ENCODE results near the gene ZNF451.
A peak's percentile ranks its signal among the peaks of the same experiment; 100 is the strongest.
"Not testable (repeated sequence)": the region's sequence is repeated elsewhere in the genome, so short reads cannot be mapped to it uniquely, and the experiment has no call there.

ZNF451 gene

DNA sequence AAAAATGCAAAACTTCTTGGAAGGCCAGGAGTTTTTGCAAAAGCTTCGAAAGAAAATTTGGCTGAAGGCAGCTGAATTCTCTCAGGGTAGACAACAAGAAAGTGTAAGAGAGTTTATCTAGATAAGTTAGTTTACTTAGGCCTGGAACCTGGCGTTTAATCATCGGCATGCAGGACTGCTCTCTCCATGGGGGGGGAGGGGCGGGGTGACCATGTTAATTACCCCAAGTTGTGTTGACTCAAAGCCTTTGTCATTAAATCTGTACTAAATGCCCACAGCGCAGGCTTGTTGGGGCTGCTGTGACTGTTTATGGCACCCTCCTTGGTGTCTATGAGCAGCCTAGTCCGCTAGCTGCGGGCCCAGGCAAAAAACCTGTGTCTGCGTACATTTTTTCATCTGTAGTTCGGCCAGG lies 20.1 kb upstream of the ZNF451 start:
- no peak overlapping the region for H3K9ac ChIP-seq (ENCODE audit: low read depth, low read length)
- no peaks in the 10 kb centered on the region for H3K9me3 ChIP-seq (replicated peaks; ENCODE audit: low read length)
- H3K4me3 ChIP-seq (ENCODE audit: low read length): no peak overlapping the region
- no peaks in the 10 kb centered on the region for H3K4me1 ChIP-seq (ENCODE audit: control insufficient read depth, insufficient read depth, low read length)
- H3K36me3 ChIP-seq (ENCODE audit: insufficient read depth, low read length): peaks cover 9% of the 10 kb centered on the region
- H3K4me2 ChIP-seq (ENCODE audit: low read length): no peak overlapping the region
- H3K27me3 ChIP-seq (ENCODE audit: control insufficient read depth, insufficient read depth, low read length): no peaks in the 10 kb centered on the region

DNA sequence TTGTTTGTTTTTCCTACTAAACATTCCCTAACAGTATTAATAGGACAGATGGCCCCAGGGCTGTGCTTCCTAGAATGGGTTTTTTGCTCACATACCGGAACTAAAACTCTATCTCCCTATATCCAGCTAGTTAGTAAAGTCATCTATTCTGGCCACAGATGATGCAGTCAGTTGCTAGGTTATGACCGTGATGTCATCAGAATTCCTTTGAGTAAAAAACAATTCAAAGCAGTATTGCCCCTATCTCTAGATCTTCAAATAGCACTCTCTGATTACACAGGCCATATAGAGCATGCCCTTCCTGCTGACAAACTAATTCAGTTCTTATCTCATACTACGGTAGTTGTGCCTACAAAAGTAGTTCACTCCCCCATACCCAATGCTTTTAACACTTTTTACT lies 17.9 kb upstream of the ZNF451 start:
- H3K36me3 ChIP-seq (ENCODE audit: insufficient read depth, low read length): peaks cover 3% of the 10 kb centered on the region
- H3K4me3 ChIP-seq (ENCODE audit: low read length): no peak overlapping the region
- H3K9ac ChIP-seq (ENCODE audit: low read depth, low read length): no peak overlapping the region
- no peak overlapping the region for H3K4me2 ChIP-seq (ENCODE audit: low read length)
- no peaks in the 10 kb centered on the region for H3K4me1 ChIP-seq (ENCODE audit: control insufficient read depth, insufficient read depth, low read length)
- H3K9me3 ChIP-seq (replicated peaks; ENCODE audit: low read length): no peaks in the 10 kb centered on the region
- no peaks in the 10 kb centered on the region for H3K27me3 ChIP-seq (ENCODE audit: control insufficient read depth, insufficient read depth, low read length)

DNA sequence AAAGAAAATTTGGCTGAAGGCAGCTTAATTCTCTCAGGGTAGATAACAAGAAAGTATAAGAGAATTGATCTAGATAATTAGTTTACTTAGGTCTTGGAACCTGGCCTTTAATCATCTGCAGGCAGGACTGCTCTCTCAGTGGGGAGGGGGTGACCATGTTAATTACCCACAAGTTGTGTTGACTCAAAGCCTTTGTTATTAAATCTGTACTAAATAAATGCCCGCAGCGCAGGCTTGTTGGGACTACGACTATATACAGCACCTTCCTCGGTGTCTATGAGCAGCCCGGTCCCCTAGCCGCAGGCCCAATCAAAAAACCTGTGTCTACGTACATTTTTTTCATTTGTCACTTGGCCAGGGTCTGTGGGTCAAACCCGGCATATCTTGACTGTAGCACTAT lies 15.6 kb upstream of the ZNF451 start:
- Histone ChIP-seq H3K9ac (ENCODE audit: low read depth, low read length) (no peak overlapping the region), H3K4me3 (ENCODE audit: low read length) (no peak overlapping the region), H3K4me1 (ENCODE audit: control insufficient read depth, insufficient read depth, low read length) (no peaks in the 10 kb centered on the region), H3K9me3 (replicated peaks; ENCODE audit: low read length) (no peaks in the 10 kb centered on the region), H3K4me2 (ENCODE audit: low read length) (no peak overlapping the region), H3K27me3 (ENCODE audit: control insufficient read depth, insufficient read depth, low read length) (no peaks in the 10 kb centered on the region), H3K36me3 (ENCODE audit: insufficient read depth, low read length) (peaks cover 3% of the 10 kb centered on the region)

DNA sequence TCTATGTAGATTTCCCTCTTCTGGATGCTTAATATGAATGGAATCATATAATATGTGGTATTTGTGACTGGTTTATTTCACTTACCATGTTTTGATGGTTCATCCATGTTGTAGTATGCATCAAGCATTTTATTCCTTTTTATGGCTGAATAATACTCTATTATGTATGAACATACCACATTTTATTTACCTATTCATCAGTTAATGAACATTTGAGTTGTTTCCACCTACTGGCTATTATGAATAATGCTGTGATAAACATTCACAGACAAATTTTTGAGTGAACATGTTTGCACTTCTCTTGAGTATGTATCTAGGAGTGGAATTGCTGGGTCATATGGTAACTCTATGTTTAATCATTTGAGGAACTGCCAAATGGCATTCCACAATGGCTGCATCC lies 14.9 kb upstream of the ZNF451 start:
- peaks cover 3% of the 10 kb centered on the region for H3K36me3 ChIP-seq (ENCODE audit: insufficient read depth, low read length)
- no peaks in the 10 kb centered on the region for H3K4me1 ChIP-seq (ENCODE audit: control insufficient read depth, insufficient read depth, low read length)
- H3K9ac ChIP-seq (ENCODE audit: low read depth, low read length): no peak overlapping the region
- no peaks in the 10 kb centered on the region for H3K9me3 ChIP-seq (replicated peaks; ENCODE audit: low read length)
- H3K27me3 ChIP-seq (ENCODE audit: control insufficient read depth, insufficient read depth, low read length): no peaks in the 10 kb centered on the region
- no peak overlapping the region for H3K4me3 ChIP-seq (ENCODE audit: low read length)
- no peak overlapping the region for H3K4me2 ChIP-seq (ENCODE audit: low read length)

DNA sequence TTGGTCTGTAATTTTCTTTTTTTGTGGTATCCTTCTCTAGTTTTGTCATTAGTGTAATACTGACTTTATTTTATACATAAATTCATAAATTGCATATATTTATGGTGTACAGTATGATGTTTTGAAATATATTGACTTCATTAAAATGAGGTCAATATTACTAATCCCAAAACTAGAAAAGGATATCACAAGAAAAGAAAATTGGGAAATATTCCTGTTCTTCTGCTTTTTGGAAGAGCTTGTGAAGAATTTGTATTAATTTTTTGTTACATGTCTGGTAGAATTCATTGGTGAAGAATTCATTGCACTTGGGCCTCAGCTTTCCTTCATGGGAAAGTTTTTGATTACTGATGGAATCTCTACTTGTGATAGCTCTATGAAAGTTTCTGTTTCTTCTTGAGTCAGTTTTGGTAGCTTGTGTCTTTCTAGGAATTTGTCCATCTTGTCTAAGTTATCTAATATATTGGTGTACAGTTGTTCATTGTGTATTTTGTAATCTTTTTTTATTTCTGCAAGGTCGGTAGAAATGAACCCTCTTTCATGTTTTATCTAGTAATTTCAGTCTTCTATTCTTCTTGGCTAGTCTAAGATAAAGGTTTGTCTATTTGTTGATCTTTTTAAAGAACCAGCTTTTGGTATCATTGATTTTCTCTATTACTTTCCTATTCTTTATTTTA lies 11.3 kb upstream of the ZNF451 start:
- Histone ChIP-seq H3K4me1 (ENCODE audit: control insufficient read depth, insufficient read depth, low read length) (no peaks in the 10 kb centered on the region), H3K36me3 (ENCODE audit: insufficient read depth, low read length) (peaks cover 3% of the 10 kb centered on the region), H3K9me3 (replicated peaks; ENCODE audit: low read length) (no peaks in the 10 kb centered on the region), H3K9ac (ENCODE audit: low read depth, low read length) (no peak overlapping the region), H3K4me3 (ENCODE audit: low read length) (no peak overlapping the region), H3K4me2 (ENCODE audit: low read length) (no peak overlapping the region), H3K27me3 (ENCODE audit: control insufficient read depth, insufficient read depth, low read length) (no peaks in the 10 kb centered on the region)

DNA sequence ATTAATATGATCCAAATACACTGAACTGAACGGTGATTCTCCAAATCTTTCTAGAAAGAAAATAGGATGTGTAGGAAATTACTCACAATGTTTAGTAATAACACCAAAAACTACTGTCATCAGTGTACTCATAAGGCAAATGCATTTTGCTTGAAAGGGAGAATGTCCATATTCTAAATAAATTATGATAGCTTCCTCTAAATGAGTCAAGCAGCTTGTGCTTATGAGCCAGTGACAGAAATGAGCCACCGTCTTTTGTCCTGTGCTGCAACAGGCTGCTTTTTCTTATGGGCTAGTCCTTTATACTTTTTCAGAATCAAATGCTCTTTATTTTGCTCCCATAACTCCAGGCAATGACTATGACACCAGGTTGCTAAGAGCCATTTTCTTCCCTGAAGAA lies 4.5 kb upstream of the ZNF451 start:
- no peak overlapping the region for H3K9ac ChIP-seq (ENCODE audit: low read depth, low read length)
- H3K4me3 ChIP-seq (ENCODE audit: low read length): no peak overlapping the region
- no peaks in the 10 kb centered on the region for H3K36me3 ChIP-seq (ENCODE audit: insufficient read depth, low read length)
- H3K4me2 ChIP-seq (ENCODE audit: low read length): no peak overlapping the region
- H3K4me1 ChIP-seq (ENCODE audit: control insufficient read depth, insufficient read depth, low read length): peaks cover 5% of the 10 kb centered on the region
- H3K9me3 ChIP-seq (replicated peaks; ENCODE audit: low read length): no peaks in the 10 kb centered on the region
- no peaks in the 10 kb centered on the region for H3K27me3 ChIP-seq (ENCODE audit: control insufficient read depth, insufficient read depth, low read length)

DNA sequence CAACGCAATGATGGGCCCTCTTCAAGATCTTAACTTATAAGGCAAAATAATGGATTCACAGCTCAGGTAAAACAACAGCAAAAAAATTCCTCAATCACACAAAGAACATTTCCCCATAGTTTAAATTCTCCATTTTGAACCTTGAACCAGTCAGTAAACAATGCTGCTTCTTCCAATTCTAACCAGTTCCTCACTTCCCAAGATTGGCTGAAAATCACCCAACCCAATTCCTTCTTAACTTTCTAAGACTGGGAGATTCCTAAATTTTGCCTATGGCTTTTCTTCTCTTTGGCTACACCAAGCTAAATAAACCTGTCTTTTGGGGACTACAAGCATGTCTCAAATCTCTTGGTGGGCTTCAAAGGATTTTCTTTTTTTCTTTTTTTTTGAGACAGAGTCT lies 3.1 kb upstream of the ZNF451 start:
- Histone ChIP-seq H3K4me1 (ENCODE audit: control insufficient read depth, insufficient read depth, low read length) (peaks cover 11% of the 10 kb centered on the region), H3K4me2 (ENCODE audit: low read length) (no peak overlapping the region), H3K9ac (ENCODE audit: low read depth, low read length) (no peak overlapping the region), H3K9me3 (replicated peaks; ENCODE audit: low read length) (no peaks in the 10 kb centered on the region), H3K36me3 (ENCODE audit: insufficient read depth, low read length) (peaks cover 6% of the 10 kb centered on the region), H3K27me3 (ENCODE audit: control insufficient read depth, insufficient read depth, low read length) (no peaks in the 10 kb centered on the region), H3K4me3 (ENCODE audit: low read length) (no peak overlapping the region)

DNA sequence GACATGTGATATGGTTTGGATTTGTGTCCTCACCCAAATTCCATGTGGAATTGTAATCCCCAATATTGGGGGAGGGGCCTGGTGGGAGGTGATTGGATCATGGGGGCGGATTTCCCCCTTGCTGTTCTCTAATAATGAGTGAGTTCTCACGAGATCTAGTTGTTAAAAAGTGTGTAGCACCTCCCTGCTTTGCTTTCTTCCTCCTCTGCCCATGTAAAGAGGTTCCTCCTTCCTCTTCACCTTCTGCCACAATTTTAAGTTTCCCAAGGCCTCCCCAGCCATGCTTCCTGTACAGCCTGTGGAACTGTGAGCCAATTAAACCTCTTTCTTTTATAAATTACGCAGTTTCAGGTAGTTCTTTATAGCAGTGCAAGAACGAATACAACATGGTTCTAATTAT lies 2.1 kb upstream of the ZNF451 start:
- Histone ChIP-seq H3K27me3 (ENCODE audit: control insufficient read depth, insufficient read depth, low read length) (no peaks in the 10 kb centered on the region), H3K9me3 (replicated peaks; ENCODE audit: low read length) (no peaks in the 10 kb centered on the region), H3K9ac (ENCODE audit: low read depth, low read length) (no peak overlapping the region), H3K4me2 (ENCODE audit: low read length) (no peak overlapping the region), H3K4me1 (ENCODE audit: control insufficient read depth, insufficient read depth, low read length) (peaks cover 16% of the 10 kb centered on the region), H3K36me3 (ENCODE audit: insufficient read depth, low read length) (peaks cover 11% of the 10 kb centered on the region), H3K4me3 (ENCODE audit: low read length) (no peak overlapping the region)

DNA sequence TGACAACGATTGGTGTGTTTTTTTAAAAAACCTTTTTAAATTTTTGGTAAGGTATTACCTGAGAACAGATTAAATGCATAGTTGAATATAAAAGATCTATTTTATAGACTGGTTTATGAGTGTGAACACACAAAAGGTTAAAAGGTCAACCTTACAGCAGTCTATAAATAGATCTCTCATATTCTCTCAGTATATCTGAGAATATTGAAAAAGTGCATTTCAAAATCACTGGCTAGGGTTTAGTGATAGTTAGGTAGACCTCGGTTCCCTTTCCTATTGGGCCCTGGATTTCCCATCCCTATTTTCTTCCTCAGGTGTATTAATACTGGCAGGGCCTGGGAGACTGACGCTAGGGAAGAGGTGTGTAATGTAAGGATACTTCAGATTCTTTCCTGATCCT lies 723 bp upstream of the ZNF451 start:
- no peaks in the 10 kb centered on the region for H3K9me3 ChIP-seq (replicated peaks; ENCODE audit: low read length)
- H3K4me3 ChIP-seq (ENCODE audit: low read length): peak overlapping the region; percentile 75
- no peaks in the 10 kb centered on the region for H3K27me3 ChIP-seq (ENCODE audit: control insufficient read depth, insufficient read depth, low read length)
- H3K36me3 ChIP-seq (ENCODE audit: insufficient read depth, low read length): peaks cover 11% of the 10 kb centered on the region
- H3K4me1 ChIP-seq (ENCODE audit: control insufficient read depth, insufficient read depth, low read length): peaks cover 25% of the 10 kb centered on the region
- H3K4me2 ChIP-seq (ENCODE audit: low read length): peak overlapping the region; percentile 88
- peak overlapping the region; percentile 81 for H3K9ac ChIP-seq (ENCODE audit: low read depth, low read length)

DNA sequence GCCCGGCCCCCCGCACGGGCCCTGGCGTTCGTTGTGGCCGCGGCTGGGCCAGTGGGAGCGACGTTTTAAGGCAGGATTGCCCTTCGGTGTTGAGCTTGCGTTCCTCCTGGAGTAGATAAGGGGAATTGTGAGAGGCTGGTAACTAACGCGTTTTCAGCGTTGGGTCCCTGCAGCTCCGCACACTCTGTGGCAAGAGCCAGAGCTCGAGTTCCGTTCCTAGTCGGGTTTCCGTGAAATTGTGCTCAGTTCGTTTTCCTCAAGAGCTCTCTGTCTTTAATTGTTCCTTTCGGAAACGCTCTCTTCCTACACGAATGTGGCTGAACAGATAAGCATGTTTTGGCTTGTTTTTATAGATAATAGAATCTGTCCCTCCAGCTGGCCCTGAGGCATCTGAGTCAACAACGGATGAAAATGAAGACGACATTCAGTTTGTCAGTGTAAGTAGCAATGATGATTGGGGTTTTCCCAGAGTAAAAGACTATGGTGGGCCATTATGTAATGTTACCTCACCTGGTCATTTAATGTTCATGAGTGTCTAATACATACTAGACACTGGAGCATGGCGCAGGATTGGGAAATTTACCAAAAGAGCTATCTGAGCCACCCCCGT lies 575 bp downstream of the ZNF451 start:
- peak overlapping the region; percentile 81 for H3K9ac ChIP-seq (ENCODE audit: low read depth, low read length)
- H3K9me3 ChIP-seq (replicated peaks; ENCODE audit: low read length); H3K4me3 ChIP-seq (ENCODE audit: low read length): not testable (repeated sequence)

DNA sequence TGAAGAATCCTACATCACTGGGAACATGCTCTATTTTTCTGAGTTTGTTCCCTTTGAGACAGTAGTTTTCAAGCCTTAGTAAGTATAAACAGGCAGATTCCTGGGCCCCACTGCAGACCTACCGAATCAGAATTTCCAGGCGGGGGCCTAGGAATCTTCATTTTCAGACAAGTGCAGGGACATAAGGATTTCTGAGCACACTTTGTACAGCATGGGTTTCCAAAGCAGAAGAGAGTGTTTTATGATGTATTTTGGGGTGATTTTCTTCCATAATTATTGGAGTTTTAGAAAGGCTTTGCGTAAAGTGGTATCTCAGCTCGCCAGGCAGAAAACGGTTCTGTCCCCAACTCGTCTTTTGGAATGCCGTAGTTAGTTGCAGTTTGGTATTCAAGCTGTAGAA lies 1.4 kb downstream of the ZNF451 start:
- peaks cover 23% of the 10 kb centered on the region for H3K36me3 ChIP-seq (ENCODE audit: insufficient read depth, low read length)
- H3K27me3 ChIP-seq (ENCODE audit: control insufficient read depth, insufficient read depth, low read length); H3K9me3 ChIP-seq (replicated peaks; ENCODE audit: low read length): not testable (repeated sequence)
- H3K9ac ChIP-seq (ENCODE audit: low read depth, low read length): peak overlapping the region; percentile 31
- H3K4me2 ChIP-seq (ENCODE audit: low read length): peak overlapping the region; percentile 80
- H3K4me1 ChIP-seq (ENCODE audit: control insufficient read depth, insufficient read depth, low read length): peaks cover 29% of the 10 kb centered on the region
- H3K4me3 ChIP-seq (ENCODE audit: low read length): peak overlapping the region; percentile 63

More for the DNA sequence above, 575 bp downstream of the ZNF451 start:
- not testable (repeated sequence) for H3K27me3 ChIP-seq (ENCODE audit: control insufficient read depth, insufficient read depth, low read length); H3K4me2 ChIP-seq (ENCODE audit: low read length)
- Histone ChIP-seq H3K36me3 (ENCODE audit: insufficient read depth, low read length) (peaks cover 23% of the 10 kb centered on the region), H3K4me1 (ENCODE audit: control insufficient read depth, insufficient read depth, low read length) (peaks cover 29% of the 10 kb centered on the region)

DNA sequence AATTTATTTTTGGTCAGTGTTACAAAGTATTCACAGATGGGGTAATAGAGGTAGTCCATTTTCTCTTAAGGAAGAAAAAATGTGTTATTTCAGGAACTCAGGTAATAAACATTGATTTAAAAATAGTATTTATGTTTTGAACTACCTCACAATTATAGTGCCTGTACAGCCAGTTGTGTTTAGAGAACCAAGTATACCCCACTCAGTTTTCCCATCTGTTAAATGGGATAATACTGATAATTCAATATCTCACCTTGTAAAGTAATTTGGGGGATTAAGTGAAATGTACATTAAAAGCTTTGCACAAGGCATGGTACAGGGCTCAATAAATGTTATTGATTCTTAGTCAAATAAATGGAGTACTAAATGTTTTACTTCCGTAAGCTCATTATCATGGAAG lies 4.7 kb downstream of the ZNF451 start:
- H3K4me1 ChIP-seq (ENCODE audit: control insufficient read depth, insufficient read depth, low read length): peaks cover 33% of the 10 kb centered on the region
- no peak overlapping the region for H3K4me2 ChIP-seq (ENCODE audit: low read length)
- peaks cover 44% of the 10 kb centered on the region for H3K36me3 ChIP-seq (ENCODE audit: insufficient read depth, low read length)
- H3K27me3 ChIP-seq (ENCODE audit: control insufficient read depth, insufficient read depth, low read length): no peaks in the 10 kb centered on the region
- no peak overlapping the region for H3K4me3 ChIP-seq (ENCODE audit: low read length)
- H3K9ac ChIP-seq (ENCODE audit: low read depth, low read length): no peak overlapping the region
- no peaks in the 10 kb centered on the region for H3K9me3 ChIP-seq (replicated peaks; ENCODE audit: low read length)
